Cerebellar nuclear complex (tissue), 1 donor: Measurements from ENCODE around the gene SCFD1.
"Not testable (repeated sequence)": the region's sequence is repeated elsewhere in the genome, so short reads cannot be mapped to it uniquely, and the experiment has no call there.

Experiments used
- DNase-seq, 2 experiments: peaks; one replicate each; lab custom pipeline; 2025; lab: John Stamatoyannopoulos, UW

Gene SCFD1

GRCh38 chr14:30610787-30611343, 11.3 kb upstream of the SCFD1 start:
- DNase-seq: no peak

DNA sequence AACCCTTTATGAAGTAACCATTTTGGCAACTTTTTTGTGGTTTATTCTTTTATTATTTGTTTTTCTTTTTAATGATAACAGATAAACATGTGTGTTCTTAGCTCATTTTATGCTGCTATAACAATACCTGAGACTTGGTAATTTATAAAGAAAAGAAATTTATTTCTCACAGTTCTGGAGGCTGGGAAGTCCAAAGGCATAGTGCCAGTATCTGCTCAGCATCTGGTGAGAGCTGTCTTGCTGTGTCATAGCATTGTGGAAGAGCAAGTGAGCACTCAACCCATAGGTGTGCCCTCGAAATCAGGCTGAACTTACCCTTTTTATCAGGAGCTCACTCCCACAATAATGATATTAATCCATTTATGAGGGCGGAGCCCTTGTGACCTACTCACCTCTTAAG, 8.0 kb upstream of the SCFD1 start:
- no peak for DNase-seq

DNA sequence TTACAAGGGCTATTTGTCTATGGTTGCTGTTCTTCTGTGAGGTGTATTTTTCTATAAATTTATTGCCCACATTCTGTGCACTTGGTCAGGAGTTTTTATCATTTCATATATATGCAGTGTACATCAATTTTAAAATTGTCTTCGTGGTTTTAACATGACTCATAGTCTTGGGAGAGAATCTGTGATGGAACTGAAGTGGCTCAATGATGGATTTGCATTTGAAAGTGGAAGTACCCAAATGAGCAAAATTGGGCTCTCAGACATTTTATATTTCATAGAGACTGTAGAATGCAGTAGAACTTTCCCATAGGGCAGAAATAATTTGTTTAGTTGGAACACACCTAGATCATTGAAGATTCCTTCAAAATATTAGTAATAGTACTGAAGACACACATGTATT, 1.9 kb upstream of the SCFD1 start:
- no peak for DNase-seq

GRCh38 chr14:30621354-30621939, 672 bp upstream of the SCFD1 start:
- no peak for DNase-seq

DNA sequence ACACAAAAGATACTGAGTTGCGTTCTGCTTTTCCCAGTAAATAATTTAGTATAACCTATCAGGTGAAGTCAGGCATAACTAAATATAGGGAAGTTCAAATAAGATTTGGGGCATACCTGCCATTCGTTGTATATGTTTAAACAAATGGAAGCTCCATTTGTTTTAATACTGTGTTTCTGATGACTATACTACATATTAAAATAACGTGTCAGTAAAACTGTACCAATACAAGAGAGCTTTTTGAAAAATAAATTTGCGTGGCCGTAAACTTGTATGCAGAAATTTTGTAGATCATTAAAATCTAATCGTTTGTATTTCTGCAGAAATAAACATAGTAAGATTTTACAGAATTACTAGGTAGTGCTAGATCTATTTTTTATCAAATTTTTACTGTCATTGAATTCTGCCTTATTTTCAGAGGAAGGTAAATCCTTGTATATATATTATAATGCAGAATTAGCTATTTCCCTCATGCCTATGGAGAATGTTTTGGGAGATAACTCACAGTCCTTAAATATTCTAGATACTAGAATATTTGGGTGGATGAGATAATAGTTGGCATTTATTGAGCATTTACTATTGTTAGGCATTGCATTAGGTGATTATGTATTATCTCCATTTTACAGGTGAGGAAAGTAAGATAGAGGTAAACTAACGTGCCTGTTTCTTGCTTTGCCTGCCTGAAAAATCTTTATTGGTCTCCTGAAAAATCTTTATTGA, 1.5 kb downstream of the SCFD1 start:
- no peak for DNase-seq

- no peak for DNase-seq
These were observed 2.0 kb downstream of the SCFD1 start for GRCh38 chr14:30624132-30624423.

DNA sequence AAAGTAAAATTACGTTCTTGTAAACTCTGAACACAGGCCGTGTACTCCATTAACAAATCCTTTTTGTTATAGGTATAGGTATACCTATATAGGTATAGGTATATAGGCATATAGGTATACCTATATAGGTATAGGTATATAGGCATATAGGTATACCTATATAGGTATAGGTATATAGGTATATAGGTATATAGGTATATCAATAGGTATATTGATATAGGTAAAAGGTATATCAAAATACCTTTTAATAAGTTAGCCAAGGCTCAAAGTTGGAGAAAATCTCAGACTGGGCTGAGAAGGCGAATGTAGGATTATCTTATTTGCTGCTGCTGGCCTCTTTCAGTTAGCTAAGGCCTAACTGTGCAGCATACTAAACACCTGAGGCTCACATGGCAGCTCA, 3.4 kb downstream of the SCFD1 start:
- no peak for DNase-seq

DNA sequence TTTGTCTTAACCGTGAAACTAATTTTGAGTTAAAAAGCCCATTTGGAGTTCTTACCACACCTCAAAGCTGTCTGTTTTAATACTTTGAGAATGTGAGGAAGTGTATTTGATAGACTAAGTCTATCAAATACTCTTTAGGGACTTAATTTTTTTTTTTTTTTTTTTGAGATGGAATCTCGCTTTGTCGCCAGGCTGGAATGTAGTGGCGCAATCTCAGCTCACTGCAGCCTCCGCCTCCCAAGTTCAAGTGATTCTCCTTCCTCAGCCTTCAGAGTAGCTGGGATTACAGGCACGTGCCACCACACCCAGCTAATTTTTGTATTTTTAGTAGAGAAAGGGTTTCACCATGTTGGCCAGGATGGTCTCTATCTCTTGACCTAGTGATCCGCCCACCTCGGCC, 7.3 kb downstream of the SCFD1 start:
- not testable (repeated sequence) for DNase-seq

- no peak for DNase-seq
These were observed 8.1 kb downstream of the SCFD1 start for GRCh38 chr14:30630248-30630647.

GRCh38 chr14:30632730-30633129, 10.6 kb downstream of the SCFD1 start:
- no peak for DNase-seq

- DNase-seq: no peak
These were observed 16.8 kb downstream of the SCFD1 start for GRCh38 chr14:30638926-30639325.

- DNase-seq: no peak
These were observed 19.1 kb downstream of the SCFD1 start for GRCh38 chr14:30641207-30641606.

- not testable (repeated sequence) for DNase-seq
These were observed 22.3 kb downstream of the SCFD1 start for GRCh38 chr14:30644462-30644861.

GRCh38 chr14:30645600-30645999, 23.5 kb downstream of the SCFD1 start:
- DNase-seq: no peak

DNA sequence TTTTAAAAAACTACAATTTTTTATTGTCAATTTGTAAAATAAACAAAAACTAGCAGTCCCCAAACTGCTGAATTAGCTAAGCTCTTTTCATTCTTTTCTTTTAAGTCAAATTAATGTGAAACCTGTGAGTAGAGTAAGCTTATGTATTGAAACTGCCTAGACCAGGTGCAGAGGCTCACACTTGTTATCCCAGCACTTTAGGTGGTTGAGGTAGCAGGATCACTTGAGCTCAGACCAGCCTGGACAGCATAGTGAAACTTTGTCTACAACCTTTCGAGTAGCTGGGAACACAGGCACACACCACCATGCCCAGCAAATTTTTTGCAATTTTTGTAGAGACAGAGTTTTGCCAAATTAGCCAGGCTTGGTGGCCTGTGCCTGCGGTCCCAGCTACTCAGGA, 26.4 kb downstream of the SCFD1 start:
- no peak for DNase-seq

GRCh38 chr14:30651937-30652336, 29.8 kb downstream of the SCFD1 start:
- no peak for DNase-seq

DNA sequence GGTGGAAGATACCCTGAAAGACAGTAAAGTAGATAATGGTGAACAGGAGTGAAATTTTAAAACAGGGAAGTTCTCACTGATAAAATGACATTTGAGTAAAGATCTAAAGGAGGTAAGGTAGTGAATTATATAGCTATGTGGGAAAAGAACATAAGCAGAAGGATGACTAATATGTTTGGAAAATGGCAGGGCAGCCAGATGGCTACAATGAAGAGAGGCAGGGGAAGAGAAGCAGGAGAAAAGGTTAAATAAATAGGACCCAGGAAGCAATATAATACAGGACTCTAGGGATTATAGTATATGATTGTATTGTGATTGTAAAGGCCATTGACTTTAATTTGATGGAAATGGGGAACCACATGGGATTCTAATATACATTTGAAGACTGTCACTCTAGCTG, 33.0 kb downstream of the SCFD1 start:
- no peak for DNase-seq

GRCh38 chr14:30655658-30656057, 33.5 kb downstream of the SCFD1 start:
- no peak for DNase-seq

DNA sequence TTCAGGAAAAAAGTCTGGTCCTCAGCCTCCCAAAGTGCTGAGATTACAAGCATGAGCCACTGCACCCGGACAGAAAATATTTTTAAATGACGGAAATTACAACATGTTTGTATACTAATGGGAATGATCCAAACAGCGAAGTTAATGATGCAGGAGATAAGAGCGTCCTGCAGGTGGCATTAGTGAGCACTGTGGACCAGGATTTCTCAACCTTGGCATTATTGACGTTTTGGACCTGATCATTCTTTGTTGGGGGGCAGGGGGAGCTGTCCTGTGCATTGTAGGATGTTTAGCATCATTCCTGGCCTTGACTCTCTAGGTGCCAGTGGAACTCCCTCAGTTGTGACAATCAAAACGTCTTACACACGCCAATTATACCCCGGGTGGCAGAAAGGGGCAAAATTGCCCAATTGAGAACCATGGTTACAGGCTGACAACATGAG, 34.1 kb downstream of the SCFD1 start:
- no peak for DNase-seq

GRCh38 chr14:30657050-30657449, 34.9 kb downstream of the SCFD1 start:
- DNase-seq: no peak

DNA sequence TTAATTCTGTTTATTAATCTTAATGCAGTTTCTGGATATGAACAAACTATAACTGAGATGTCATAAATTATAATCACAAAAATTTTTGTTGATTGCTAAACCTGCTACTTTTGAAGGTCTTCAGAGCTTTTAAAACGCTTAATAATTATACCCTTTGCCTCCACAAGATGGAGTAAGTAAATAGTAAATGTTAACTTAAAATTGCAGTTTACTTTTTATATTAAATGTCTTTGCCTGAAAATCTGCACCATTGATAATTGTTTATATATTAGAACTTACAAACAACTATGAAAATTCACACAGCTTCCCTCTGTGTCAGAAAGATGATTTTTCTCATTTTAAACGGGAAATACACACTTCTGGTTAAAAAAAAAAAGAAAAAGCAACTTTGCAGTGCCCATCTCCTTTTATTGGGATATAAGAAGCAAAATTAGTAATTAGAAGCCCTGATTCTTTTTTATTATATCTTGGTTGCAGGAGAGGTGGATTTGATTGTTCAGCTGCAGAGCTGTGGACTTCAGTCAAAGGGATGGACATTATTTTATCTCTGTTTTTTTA, 35.6 kb downstream of the SCFD1 start:
- no peak for DNase-seq

DNA sequence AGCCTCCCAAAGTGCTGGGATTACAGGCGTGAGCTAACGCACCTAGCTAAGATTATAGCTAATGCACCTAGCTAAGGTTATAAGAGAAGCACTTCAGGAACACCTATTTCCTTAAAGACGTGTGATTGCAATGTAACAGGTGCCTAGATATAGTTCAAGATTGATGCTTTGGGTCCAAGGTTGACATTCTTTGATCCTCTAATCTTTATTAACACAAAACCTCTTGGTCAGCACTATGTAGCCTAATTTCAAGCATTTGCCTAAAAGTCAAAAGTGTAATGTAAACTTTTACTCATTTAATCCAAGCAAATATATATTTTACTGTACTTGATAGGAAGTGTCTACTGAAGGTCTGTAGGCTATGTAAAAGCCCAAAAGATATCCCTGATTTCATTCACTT, 36.5 kb downstream of the SCFD1 start:
- no peak for DNase-seq

- no peak for DNase-seq
These were observed 47.5 kb downstream of the SCFD1 start for GRCh38 chr14:30669594-30669993.

DNA sequence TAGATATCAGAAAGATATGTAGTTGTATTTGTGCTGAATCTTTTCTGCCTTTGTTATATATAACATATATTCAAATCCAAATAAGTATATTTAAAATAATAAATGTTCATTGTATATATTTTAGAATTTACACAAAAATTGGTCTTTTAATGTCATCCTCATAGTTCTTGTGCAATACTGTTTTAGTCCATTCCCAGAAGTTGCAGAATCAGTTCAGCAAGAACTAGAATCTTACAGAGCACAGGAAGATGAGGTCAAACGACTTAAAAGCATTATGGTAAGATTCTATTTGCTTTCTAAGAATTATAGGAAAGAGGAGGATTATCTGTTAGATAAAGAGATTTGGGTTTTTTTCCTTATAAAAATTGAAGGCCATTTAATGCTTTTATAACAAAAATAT, 51.0 kb downstream of the SCFD1 start:
- no peak for DNase-seq
